GM18498 (cell line): Measurements from ENCODE around the gene CFAP47.
"Not testable (repeated sequence)": the region's sequence is repeated elsewhere in the genome, so short reads cannot be mapped to it uniquely, and the experiment has no call there.

Experiments used
- ATAC-seq: cut with Tn5 transposase; IDR thresholded peaks from one replicate; pipeline ENCODE4 v1.9.1; 2021; ENCODE audit warnings: mild to moderate bottlenecking, moderate library complexity; ENCODE audit not compliant: unreplicated experiment

Gene CFAP47, protein sequence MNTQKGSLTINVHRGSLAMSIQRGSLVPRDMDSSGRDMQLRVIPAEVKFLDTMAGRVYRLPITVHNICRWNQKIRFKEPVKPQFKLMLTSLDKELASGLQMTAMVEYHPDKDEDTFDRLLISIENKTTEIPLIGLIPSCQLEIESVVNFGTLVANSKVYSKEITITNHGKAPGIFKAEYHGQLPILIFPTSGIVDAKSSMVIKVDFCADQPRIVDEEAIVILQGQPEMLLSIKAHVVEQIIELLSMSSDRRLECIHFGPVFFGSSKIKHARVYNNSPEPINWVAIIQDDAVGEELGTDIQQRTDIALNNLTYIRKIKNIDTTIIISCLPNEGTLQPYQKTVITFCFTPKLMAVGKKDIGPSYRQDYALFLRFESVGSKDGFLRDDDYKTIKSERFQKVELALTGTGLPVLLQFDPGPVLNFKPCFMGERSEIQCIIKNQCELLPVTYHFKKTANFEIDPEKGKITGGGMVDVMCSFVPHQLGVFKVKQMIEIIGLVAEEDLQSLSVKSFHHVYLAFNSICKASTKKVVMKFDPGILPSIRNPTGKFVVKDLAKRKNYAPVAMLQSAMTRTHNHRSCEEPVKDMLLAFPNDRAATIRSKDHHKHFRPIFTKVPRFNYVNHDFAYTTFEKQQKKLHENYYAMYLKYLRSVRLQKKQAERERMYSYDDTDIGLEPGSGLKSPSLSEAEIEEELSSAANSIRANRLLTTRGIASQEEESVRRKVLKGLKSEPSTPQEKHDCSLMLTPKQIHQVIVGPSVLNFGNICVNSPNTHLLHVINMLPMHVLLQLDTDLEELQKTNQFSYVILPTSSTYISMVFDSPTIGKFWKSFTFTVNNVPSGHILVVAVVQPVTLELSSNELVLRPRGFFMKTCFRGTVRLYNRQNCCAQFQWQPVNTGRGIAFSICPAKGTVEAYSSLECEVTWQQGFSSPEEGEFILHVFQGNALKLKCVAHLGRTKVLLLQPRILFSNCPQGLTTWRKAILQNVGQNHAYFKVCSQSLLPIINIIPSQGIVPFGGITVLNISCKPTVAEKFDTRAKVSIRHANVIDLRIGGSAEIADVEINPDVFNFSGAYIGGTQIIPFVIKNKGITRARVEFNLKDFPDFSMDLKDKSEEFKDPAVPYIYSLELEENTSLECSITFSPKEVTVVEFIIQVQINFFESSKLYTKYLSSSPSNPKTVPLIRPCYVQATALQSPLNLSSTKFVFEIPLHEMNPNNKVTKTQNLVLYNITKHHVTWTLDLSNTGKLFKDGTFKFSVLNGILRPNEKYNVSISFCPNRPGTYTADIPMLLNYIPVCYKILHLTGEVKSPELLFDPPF (N-terminal part only)

DNA sequence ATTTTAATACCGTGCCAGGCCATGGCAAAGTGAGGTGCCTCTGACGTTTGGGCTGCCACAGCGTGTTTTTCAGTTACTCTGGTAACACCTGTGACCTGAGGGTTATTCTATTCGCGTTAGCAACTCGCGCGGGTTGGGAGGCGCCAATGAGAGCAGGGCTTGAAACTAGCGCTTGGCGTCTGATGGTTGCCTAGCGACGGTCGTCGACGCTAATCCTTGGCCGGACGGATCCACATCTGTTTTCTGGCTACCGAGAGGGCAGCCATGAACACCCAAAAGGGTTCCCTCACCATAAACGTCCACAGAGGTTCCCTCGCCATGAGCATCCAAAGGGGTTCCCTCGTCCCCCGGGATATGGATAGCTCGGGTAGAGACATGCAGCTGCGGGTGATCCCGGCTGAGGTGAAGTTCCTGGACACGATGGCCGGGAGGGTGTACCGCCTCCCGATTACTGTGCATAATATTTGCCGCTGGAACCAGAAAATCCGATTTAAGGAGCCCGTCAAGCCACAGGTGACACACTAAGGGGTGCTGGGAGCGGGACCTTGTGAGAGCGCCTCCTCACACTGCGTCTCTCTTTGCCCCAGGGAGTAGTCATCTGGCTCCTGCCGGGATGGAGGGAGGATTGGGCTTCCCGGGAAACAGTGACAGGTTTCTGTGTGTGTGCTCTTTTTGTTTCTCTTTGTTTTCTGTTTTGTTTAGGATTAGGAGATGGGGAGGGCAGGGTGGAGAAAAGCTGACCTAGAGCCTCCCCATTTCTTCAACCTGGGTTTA, at the start of gene CFAP47:
CFAP47 (plus strand) TSS at position 199 of the 774 bp plus-strand sequence; CDS start at position 265, 66 bp downstream.
- ATAC-seq = no peak

DNA sequence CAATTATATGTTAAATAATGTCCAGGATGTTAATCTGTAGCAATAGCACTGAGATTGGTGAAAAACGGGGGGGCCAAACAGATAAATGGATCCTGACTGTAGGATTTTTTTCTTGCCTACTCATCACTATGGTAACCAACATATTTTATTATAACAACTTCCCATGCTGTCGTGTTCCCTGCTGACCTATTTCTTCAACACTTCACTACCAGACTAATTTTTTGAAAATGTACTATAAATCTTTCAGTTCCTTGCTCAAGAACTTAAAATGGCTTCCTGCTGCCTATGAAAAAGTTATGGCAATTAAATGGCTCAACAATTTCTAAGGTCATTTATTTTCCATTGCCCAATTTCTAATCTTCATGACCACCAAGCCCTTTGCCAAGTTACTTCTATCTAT, 38.9 kb upstream of the CFAP47 start:
- ATAC-seq = no peak

DNA sequence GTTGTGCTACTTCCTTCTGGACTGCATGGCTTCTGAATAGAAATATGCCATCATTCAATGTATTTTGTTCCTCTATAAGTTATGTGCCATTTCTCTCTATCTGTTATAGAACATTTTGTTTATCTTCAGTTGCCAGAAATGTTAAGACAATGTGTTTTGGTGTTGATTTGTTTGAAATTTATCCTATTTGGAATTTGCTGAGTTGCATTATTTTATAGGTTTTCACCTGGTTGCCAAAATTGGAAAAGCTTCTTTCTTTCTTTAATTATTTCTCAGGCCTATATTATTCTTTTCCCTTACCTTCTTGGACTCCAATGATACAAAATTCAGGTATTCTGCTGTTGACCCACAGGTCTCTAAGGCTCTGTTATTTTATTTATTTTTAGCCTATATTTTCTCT, 33.4 kb upstream of the CFAP47 start:
- no peak for ATAC-seq

DNA sequence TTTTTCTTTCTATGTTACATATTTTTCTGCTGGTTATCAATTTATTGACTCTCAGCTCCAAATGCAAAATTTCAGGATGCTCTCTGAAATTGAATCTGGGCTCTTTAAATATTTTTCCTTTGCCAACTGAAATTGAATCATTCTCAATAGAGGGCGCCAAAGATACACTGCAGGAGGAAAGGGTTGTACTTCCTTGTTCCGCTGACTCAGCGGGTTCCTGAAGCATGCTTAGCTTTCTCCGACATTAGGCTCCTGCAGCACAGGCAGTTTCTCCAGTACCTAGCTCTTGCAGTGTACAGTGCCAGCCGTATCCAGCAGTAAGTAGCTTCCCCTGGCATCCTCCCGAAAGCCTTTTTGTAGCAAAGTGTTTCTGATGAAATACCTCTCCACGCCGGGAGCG, 28.8 kb upstream of the CFAP47 start:
- no peak for ATAC-seq

DNA sequence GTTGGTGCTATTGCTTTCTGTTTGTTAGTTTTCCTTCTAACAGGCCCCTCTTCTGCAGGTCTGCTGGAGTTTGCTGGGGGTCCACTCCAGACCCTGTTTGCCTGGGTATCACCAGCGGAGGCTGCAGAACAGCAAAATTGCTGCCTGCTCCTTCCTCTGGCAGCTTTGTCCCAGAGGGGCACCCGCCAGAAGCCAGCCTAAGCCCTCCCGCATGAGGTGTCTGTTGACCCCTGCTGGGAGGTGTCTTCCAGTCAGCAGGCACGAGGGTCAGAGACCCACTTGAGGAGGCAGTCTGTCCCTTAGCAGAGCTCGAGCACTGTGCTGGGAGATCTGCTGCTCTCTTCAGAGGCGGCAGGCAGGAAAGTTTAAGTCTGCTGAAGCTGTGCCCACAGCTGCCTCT, 67.3 kb downstream of the CFAP47 start:
- not testable (repeated sequence) for ATAC-seq

DNA sequence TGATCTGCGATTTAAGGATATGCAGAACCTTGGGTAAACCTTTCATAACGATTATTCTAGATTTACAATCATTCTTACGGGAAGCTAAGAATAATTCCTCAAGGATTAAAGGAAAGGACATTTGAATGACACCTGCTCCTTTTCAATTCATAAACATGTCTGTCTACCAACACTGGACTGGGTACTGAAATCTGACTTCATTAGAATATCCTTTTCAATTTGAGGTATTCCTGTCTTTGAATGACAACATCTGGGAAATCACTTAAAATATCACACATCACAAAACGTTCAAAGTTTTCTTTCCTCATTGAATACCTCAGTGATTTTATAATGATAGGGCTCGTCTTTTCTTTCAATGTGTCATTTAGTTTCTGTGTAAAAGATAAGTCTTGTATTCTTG, 87.7 kb downstream of the CFAP47 start:
- ATAC-seq = no peak

DNA sequence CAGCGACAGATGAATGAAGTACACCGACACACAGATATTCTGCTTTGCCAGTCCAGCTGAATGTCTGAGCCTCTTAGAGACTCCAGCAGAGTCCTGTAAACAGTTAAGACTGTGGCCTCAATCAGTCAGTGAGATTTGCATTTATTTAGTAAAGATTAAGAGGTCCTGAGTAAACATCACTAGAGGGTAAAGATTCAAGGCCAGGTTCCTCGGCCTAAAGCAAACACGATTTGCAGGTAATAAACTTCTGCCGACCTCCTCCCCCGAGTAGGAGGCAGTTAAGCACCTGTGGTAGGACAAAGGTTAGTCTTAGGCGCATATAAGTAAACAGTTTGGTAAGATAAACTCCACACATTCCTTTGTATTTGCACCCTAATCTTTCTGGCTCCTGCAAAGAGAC, 99.6 kb downstream of the CFAP47 start:
- ATAC-seq = no peak

DNA sequence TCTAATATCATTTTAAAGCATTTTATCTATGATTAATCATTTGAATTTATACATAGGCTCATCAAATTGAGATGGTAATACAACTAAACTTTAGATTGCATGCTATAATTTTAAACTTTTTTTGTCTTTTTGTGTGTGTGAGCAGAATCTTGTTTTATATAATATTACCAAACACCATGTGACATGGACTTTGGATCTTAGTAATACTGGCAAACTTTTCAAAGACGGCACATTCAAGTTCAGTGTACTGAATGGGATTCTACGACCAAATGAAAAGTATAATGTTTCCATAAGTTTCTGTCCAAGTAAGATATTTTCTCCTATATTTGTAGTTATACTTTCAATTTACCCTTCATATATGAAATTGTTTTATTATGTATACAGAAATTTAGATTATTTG, 116.0 kb downstream of the CFAP47 start:
- no peak for ATAC-seq

DNA sequence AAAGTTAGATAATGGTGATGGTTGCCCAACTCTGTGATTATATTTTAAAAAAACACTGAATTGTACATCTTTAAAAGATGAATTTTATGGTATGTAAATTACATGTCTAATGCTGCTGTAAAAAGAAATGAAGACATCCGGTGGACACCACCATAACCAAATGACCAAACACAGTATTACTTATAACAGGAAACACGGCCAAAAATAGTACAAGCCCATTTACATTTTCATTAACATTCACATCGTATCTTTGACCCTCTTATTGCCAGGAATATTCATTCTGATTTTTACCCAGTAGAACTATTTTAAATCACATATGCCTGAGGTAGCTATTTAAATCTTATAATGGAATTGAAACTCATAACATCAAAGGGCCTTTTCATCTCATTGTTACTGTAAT, 143.2 kb downstream of the CFAP47 start:
- ATAC-seq = no peak

DNA sequence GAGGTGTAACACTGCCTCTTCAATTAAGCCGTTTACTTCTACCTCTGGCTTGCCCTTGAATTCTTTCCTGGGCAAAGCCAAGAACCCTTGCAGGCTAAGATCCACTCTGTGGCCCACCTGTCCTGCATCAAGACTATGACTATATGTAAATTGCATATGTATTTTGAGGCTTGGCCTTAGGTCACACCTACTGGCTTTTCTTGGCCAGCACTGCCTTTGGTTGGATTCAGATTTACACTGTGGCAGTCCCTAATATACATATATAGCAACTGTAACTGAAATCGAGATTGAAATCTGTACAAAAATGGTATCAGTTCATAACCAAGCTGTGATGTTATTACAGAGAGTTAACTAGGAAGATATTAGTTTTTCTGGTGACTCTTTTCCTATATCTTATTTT, 151.5 kb downstream of the CFAP47 start:
- no peak for ATAC-seq

DNA sequence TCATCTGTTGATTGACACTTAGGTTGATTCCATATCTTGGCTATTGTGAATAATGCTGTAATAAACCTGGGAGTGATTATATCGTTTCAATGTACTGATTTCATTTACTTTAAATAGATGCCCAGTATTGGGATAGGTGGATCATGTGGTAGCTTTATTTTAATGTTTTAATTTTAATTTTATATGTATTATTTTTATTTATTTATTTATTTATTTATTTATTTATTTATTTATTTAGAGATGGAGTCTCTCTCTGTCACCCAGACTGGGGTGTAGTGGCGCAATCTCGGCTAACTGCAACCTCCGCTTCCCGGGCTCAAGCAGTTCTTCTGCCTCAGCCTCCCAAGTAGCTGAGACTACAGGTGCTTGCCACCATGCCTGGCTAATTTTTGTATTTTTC, 155.5 kb downstream of the CFAP47 start:
- not testable (repeated sequence) for ATAC-seq

DNA sequence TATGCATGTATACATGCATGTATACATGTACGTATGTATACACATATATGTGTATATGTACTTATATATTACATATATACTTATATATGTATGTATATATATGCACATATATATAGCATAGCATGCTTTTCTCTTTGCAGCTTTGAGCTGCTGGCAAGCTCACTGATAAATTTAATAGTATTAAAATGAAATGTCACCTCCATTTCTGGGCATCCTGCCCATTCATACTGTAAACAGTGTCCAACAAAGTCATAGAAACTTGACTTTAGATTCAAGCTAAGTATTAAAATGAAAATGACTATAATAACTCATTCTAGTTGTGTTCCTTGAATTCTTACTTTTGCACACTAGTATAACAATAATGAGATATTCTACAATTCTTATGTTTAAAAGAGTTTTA, 163.7 kb downstream of the CFAP47 start:
- ATAC-seq = no peak

DNA sequence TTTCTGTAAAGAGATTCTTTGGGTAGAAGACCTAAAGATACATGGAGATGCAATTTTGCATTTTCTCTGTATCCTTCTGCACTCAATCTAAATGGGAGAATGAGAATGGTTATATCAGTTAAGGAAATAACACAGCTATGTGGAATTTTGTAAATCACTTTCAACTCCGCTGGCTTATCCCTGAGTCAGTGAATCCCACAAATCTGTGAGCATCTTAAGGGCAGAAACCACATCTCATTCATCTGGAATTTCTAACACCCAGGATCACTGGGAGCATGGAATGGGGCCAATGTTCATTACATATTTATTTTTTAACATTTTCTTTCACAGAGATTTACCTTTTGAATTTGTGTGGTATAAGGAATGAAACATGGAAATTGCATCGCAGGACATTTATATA, 167.8 kb downstream of the CFAP47 start:
- no peak for ATAC-seq

DNA sequence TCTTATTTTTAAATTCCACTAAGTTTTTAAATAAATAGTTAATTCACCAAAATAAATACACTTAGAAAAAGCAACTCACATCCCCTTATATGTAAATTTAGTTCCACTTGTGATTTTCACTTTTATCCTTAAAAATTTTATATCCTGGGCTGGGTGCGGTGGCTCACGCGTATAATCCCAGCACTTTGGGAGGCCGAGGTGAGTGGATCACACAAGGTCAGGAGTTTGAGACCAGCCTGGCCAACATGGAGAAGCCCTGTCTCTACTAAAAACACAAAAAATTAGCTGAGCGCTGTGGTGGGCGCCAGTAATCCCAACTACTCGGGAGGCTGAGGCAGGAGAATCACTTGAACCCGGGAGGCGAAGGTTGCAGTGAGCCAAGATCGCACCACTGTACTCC, 169.4 kb downstream of the CFAP47 start:
- not testable (repeated sequence) for ATAC-seq

DNA sequence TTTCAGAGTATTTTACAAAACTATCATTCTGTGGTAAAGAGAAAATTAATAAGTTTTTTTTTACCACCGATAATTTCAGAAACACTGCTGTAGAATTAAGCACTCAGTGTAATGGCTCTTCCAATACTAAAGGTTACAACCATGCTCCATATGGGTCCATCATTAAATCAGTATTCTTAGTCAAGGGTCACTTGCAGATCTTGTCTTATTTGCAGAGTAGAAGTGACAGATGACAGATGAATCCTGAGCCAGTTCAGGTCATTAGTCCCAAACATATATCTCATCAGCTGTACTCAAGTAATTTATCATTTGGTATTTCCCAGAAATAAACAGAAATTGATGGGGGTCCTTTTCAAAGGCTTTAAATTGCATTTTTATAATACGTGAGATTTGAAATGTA, 182.9 kb downstream of the CFAP47 start:
- no peak for ATAC-seq

DNA sequence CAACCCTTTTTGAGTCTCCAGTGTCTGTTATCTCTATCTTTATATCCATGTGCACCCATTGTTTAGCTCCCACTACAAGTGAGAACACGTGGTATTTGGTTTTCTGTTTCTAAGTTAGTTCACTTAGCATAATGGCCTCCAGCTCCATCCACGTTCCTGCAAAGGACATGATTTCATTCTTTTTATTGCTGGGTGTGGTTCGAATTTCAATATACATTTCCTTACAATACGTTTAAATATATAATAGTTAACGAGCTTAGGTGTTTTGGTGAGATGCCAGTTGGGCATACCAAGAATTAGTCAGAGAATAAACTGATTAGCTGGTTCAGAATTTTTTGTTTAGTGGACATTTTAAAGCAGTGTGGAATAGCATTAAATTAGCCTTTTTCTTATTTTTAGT, 196.7 kb downstream of the CFAP47 start:
- no peak for ATAC-seq

DNA sequence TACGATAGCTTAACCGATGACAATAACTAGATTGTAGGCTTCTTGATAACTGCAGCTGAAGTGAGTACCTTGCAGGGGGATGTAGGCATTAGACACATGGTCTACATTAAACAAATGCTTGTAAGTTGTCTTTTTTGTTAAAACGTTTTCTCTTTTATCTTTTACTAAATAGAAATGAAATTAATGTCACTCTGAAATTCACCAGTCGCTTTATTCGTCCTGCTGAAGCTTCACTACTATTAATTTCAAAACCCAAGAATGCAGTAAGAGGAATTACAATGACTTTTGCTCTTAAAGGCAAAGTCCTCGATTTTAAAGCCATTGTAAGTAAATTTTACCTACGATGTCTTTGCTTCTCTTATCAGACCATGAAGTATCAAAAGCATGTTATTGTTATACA, 239.7 kb downstream of the CFAP47 start:
- no peak for ATAC-seq

DNA sequence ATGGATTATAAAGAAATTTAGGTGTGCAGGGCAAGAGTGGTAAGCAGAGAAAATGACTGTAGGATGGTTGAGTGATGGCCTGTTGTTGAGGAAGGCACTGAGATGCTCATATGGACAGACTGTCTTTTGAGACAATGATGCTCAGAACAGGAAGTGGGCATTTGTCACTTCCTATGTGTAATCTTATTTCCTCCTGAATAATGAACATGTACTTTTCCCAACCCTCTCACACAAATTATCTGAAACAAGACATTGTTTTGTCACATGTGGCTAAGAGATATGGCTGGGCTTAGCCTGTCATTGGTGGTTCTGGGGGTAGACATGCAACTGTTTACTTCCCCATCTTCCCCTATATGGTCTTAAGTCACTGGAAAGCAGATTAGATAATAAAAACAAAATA, 240.5 kb downstream of the CFAP47 start:
- ATAC-seq = no peak

DNA sequence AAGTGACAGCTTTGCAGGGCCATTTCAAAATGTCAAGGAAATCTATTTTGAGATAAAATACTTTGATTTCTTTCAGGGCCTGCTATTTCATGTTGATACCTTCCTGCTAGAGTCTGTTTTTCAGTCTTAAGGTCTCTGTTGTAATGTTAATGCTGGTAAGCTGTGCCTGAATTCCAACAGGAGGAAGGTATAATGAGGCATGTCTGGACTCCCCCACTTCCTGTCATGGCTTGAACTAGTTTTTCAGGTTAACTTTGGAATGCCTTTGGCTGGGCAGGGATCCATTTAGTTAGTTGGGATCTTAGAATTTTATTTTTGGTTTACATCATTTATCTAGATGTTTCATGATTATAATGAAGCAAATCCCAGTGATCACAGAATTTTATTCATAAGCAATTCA, 279.0 kb downstream of the CFAP47 start:
- ATAC-seq = no peak

DNA sequence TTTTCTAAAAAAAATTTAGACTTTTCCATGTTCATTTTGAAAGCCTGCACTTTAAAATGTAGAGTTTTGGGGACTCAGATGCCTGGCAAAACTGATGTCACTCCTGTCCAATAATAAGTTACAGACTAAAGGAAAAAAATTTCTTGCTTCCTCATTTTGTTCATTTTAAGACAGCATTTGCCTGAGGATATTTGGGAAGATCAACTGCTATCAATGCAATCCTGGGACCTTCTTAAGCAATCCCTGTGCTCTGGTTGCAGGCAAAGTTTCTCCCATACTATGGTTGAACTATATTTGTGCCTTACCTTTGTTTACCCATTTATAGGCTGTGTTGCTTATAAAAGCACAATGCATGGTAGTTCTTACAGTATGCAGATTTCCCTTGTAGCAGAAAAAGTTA, 280.4 kb downstream of the CFAP47 start:
- no peak for ATAC-seq
